GM21619 (cell line): Measurements from ENCODE around the gene NR2E1.

ENCODE experiments used
- ATAC-seq: cut with Tn5 transposase; IDR thresholded peaks from one replicate; pipeline ENCODE4 v1.9.1; 2021; ENCODE audit not compliant: unreplicated experiment

The NR2E1 gene

GRCh38 chr6:108165714-108166663 is at the start of gene NR2E1:
NR2E1 (plus strand) TSS chr6:108166022; CDS start chr6:108166766, 744 bp downstream.
- ATAC-seq = no peak

GRCh38 chr6:108116546-108117426 is 49.0 kb upstream of the NR2E1 start:
- ATAC-seq = no peak

- ATAC-seq = peak; percentile 45
These were observed 48.1 kb upstream of the NR2E1 start for GRCh38 chr6:108117427-108118358.

GRCh38 chr6:108118359-108118724 is 47.5 kb upstream of the NR2E1 start:
- ATAC-seq = no peak

GRCh38 chr6:108118810-108119768 is 46.7 kb upstream of the NR2E1 start:
- no peak for ATAC-seq

GRCh38 chr6:108119769-108120141 is 46.1 kb upstream of the NR2E1 start:
- ATAC-seq = no peak

- no peak for ATAC-seq
These were observed 45.5 kb upstream of the NR2E1 start for GRCh38 chr6:108120311-108120710.

- no peak for ATAC-seq
These were observed 44.2 kb upstream of the NR2E1 start for GRCh38 chr6:108121612-108122011.

- no peak for ATAC-seq
These were observed 42.3 kb upstream of the NR2E1 start for GRCh38 chr6:108123481-108123929.

- ATAC-seq = no peak
These were observed 41.9 kb upstream of the NR2E1 start for GRCh38 chr6:108123946-108124345.

GRCh38 chr6:108127056-108127455 is 38.8 kb upstream of the NR2E1 start:
- no peak for ATAC-seq

GRCh38 chr6:108127826-108128225 is 38.0 kb upstream of the NR2E1 start:
- ATAC-seq = no peak

- ATAC-seq = no peak
These were observed 35.6 kb upstream of the NR2E1 start for GRCh38 chr6:108130262-108130661.

- no peak for ATAC-seq
These were observed 33.0 kb upstream of the NR2E1 start for GRCh38 chr6:108132863-108133262.

- ATAC-seq = no peak
These were observed 32.1 kb upstream of the NR2E1 start for GRCh38 chr6:108133594-108134179.

GRCh38 chr6:108134213-108134970 is 31.4 kb upstream of the NR2E1 start:
- no peak for ATAC-seq

GRCh38 chr6:108142240-108142639 is 23.6 kb upstream of the NR2E1 start:
- ATAC-seq = no peak

- no peak for ATAC-seq
These were observed 20.2 kb upstream of the NR2E1 start for GRCh38 chr6:108145639-108146038.
